Activated CD4-positive, CD25-positive, alpha-beta regulatory T cell treated with anti-CD3 and anti-CD28 coated beads, Interleukin-2, amount 50 U/mL, for 24 hours (primary cell): ENCODE results near the gene COL15A1.
"Not testable (repeated sequence)": the region's sequence is repeated elsewhere in the genome, so short reads cannot be mapped to it uniquely, and the experiment has no call there.

Experiments used
- ATAC-seq, 2 donors: fragments of 150-1000 bp; cut with Tn5 transposase; one replicate each; pipeline ENCODE4 v1.10.0; 2021; ENCODE audit warnings: mild to moderate bottlenecking in 1 of 2, moderate library complexity in 1 of 2

COL15A1 gene

GRCh38 chr9:98943682-98944056 lies at the start of gene COL15A1:
Gene COL15A1 (plus strand): TSS chr9:98943907. CDS start chr9:98944062, 155 bp downstream.
- no peak for ATAC-seq

GRCh38 chr9:98894171-98894570 lies 49.5 kb upstream of the COL15A1 start:
- ATAC-seq: no peak

GRCh38 chr9:98894761-98895160 lies 48.9 kb upstream of the COL15A1 start:
- ATAC-seq: no peak

- ATAC-seq: no peak
Observed at GRCh38 chr9:98896632-98897031, 47.1 kb upstream of the COL15A1 start.

- ATAC-seq: no peak
Observed at GRCh38 chr9:98897745-98898144, 46.0 kb upstream of the COL15A1 start.

- no peak for ATAC-seq
Observed at GRCh38 chr9:98899408-98900056, 44.2 kb upstream of the COL15A1 start.

- ATAC-seq: no peak
Observed at GRCh38 chr9:98900244-98900643, 43.5 kb upstream of the COL15A1 start.

- no peak for ATAC-seq
Observed at GRCh38 chr9:98900725-98901124, 43.0 kb upstream of the COL15A1 start.

- ATAC-seq: not testable (repeated sequence)
Observed at GRCh38 chr9:98901843-98902242, 41.9 kb upstream of the COL15A1 start.

GRCh38 chr9:98902516-98902915 lies 41.2 kb upstream of the COL15A1 start:
- ATAC-seq: no peak

GRCh38 chr9:98902925-98903324 lies 40.8 kb upstream of the COL15A1 start:
- no peak for ATAC-seq

GRCh38 chr9:98903961-98904411 lies 39.7 kb upstream of the COL15A1 start:
- no peak for ATAC-seq

- ATAC-seq: no peak
Observed at GRCh38 chr9:98905015-98905414, 38.7 kb upstream of the COL15A1 start.

GRCh38 chr9:98906273-98907040 lies 37.2 kb upstream of the COL15A1 start:
- ATAC-seq: no peak

- ATAC-seq: no peak
Observed at GRCh38 chr9:98907055-98907454, 36.7 kb upstream of the COL15A1 start.

- ATAC-seq: no peak
Observed at GRCh38 chr9:98908897-98909634, 34.6 kb upstream of the COL15A1 start.

GRCh38 chr9:98909935-98910334 lies 33.8 kb upstream of the COL15A1 start:
- no peak for ATAC-seq

GRCh38 chr9:98911042-98911441 lies 32.7 kb upstream of the COL15A1 start:
- no peak for ATAC-seq

- ATAC-seq: not testable (repeated sequence)
Observed at GRCh38 chr9:98911738-98912137, 32.0 kb upstream of the COL15A1 start.

GRCh38 chr9:98912450-98912849 lies 31.3 kb upstream of the COL15A1 start:
- ATAC-seq: no peak

GRCh38 chr9:98913044-98913443 lies 30.7 kb upstream of the COL15A1 start:
- no peak for ATAC-seq

- ATAC-seq: no peak
Observed at GRCh38 chr9:98913705-98914104, 30.0 kb upstream of the COL15A1 start.

GRCh38 chr9:98915599-98915998 lies 28.1 kb upstream of the COL15A1 start:
- ATAC-seq: no peak

- ATAC-seq: no peak
Observed at GRCh38 chr9:98916660-98917059, 27.0 kb upstream of the COL15A1 start.
